IMR-90 (cell line): ENCODE results near the gene FRYL.

ENCODE experiments used
- CEBPB ChIP-seq: IDR thresholded peaks from 2 replicates; pipeline ENCODE4 v1.6.1; 2012; ENCODE audit warnings: low read depth, low read length, improper control_type of control experiment
- CHD1 ChIP-seq: IDR thresholded peaks from 2 replicates; pipeline ENCODE4 v1.6.1; 2012; ENCODE audit warnings: low read depth, low read length, improper control_type of control experiment
- CTCF ChIP-seq: conservative IDR thresholded peaks from 2 replicates; pipeline ENCODE4 v1.5.1; 2012; ENCODE audit warnings: mild to moderate bottlenecking, low read depth, low read length, improper control_type of control experiment
- MAFK ChIP-seq: IDR thresholded peaks from 2 replicates; pipeline ENCODE4 v1.6.1; 2012; ENCODE audit warnings: low read depth, low read length, improper control_type of control experiment
- MAZ ChIP-seq: IDR thresholded peaks from 2 replicates; pipeline ENCODE4 v1.6.1; 2012; ENCODE audit warnings: low read depth, mild to moderate bottlenecking, low read length, improper control_type of control experiment, moderate library complexity, borderline replicate concordance
- POLR2A ChIP-seq: IDR thresholded peaks from 2 replicates; pipeline ENCODE4 v1.6.1; 2012; ENCODE audit warnings: mild to moderate bottlenecking, low read depth, low read length
- RAD21 ChIP-seq: IDR thresholded peaks from 2 replicates; pipeline ENCODE4 v1.6.1; 2012; ENCODE audit warnings: low read length, improper control_type of control experiment
- RCOR1 ChIP-seq: IDR thresholded peaks from 2 replicates; pipeline ENCODE4 v1.6.1; 2012; ENCODE audit warnings: mild to moderate bottlenecking, low read length, improper control_type of control experiment; ENCODE audit not compliant: insufficient replicate concordance
- RFX5 ChIP-seq: IDR thresholded peaks from 2 replicates; pipeline ENCODE4 v1.8.0; 2012; ENCODE audit warnings: low read depth, mild to moderate bottlenecking, low read length, moderate library complexity
- SMC3 ChIP-seq: fragments of 150-350 bp; IDR thresholded peaks from 2 replicates; pipeline ENCODE4 v1.6.1; 2016; ENCODE audit warnings: low read depth, mild to moderate bottlenecking, antibody characterized with exemption, low read length, moderate library complexity
- USF2 ChIP-seq: fragments of 150-350 bp; IDR thresholded peaks from 2 replicates; pipeline ENCODE4 v1.6.1; 2017; ENCODE audit warnings: mild to moderate bottlenecking, antibody characterized with exemption, low read length, low read depth

DNA sequence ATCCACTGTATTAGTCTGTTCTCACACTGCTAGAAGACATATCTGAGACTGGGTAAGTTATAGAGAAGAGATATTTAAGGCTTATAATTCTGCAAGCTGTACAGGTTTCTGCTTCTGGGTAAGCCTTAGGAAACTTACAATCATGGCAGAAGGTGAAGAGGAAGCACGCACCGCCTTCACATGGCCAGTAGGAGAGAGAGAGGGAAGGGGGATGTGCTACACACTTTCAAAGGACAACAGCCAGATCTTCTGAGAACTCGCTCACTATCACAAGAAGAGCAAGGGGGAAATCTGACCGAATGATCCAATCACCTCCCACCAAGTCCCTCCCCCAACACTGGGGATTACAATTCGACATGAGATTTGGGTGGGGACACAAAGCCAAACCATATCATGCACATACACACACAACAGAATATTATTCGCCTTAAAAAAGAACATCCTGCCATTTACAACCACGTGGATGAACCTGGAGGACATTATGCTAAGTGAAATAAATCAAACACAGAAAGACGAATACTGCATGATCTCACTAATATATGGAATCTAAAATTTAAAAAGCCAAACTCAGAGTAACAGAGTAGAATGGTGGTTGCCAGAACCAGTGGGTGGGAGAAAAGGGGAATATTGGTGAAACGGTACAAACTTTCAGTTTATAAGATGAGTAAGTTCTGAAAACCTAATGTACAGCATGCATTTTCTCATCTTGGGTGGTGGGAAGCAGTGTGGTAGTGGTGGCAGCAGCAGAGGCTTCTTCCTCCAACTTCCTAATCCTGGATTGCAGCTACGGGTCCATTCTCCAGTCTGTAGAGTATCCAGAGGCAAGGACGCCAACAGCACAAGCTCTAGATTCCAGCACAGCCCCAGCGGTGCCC lies 12.8 kb downstream of the FRYL start:
- TF ChIP-seq MAFK (no peak), CTCF (no peak), POLR2A (no peak), SMC3 (no peak), RFX5 (no peak), RCOR1 (no peak), CEBPB (no peak), CHD1 (no peak), RAD21 (no peak), MAZ (no peak), USF2 (no peak)
